ENCODE data around the gene R3HDML. TPM values are rescaled to one million over a fixed set of nuclear protein-coding genes. Genes with fewer than 3 reads are reported as not detected.

R3HDML gene, protein sequence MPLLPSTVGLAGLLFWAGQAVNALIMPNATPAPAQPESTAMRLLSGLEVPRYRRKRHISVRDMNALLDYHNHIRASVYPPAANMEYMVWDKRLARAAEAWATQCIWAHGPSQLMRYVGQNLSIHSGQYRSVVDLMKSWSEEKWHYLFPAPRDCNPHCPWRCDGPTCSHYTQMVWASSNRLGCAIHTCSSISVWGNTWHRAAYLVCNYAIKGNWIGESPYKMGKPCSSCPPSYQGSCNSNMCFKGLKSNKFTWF
- total RNA-seq, result 0.50 to 0.99 TPM (median 0.51 TPM) in 3 replicates
- long read RNA-seq, partial matches to known transcripts, result 0 of 2 reads
- long read RNA-seq, other reads (novel, unspliced or antisense), result 1 of 2 reads

DNA sequence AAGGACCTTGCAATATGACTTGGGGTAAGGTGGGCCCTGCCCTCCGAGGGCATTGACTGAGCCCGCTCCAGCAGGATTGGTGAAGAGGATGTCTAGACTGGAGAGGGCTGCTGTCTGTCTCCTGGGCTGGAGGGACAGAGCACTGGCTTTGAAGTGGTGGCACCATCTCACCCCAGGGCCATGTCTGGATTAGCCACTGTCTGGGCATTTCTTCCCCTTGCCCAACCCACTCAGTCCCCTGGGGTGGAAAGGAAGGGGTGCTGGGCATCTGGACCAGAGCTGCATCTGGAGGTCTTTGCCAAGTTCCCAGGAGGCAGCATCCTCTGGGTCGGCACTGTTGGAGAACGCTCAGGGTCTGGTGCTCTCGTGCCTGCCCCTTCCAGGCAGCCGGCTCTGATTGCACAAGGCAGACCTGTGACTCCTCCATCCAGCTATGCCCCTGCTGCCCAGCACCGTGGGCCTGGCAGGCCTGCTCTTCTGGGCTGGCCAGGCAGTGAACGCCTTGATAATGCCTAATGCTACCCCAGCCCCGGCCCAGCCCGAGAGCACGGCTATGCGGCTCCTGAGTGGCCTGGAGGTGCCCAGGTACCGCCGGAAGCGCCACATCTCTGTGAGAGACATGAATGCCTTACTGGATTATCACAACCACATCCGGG, at the start of gene R3HDML:
R3HDML (plus strand) TSS at position 319 of the 656 bp plus-strand sequence; CDS start at position 434, 115 bp downstream.
- no peak within 1 kb of the TSS for H3K4me3 Mint-ChIP-seq (ENCODE audit: unreplicated experiment)
- H3K36me3 Mint-ChIP-seq (ENCODE audit: low read depth), result no peaks in the 10 kb centered on the region
- H3K9me3 Mint-ChIP-seq (ENCODE audit: low read depth), result no peaks in the 10 kb centered on the region
- peaks cover 19% of the 10 kb centered on the region for H3K4me1 Mint-ChIP-seq (ENCODE audit: low read depth)
- TF ChIP-seq, protein P1, sequence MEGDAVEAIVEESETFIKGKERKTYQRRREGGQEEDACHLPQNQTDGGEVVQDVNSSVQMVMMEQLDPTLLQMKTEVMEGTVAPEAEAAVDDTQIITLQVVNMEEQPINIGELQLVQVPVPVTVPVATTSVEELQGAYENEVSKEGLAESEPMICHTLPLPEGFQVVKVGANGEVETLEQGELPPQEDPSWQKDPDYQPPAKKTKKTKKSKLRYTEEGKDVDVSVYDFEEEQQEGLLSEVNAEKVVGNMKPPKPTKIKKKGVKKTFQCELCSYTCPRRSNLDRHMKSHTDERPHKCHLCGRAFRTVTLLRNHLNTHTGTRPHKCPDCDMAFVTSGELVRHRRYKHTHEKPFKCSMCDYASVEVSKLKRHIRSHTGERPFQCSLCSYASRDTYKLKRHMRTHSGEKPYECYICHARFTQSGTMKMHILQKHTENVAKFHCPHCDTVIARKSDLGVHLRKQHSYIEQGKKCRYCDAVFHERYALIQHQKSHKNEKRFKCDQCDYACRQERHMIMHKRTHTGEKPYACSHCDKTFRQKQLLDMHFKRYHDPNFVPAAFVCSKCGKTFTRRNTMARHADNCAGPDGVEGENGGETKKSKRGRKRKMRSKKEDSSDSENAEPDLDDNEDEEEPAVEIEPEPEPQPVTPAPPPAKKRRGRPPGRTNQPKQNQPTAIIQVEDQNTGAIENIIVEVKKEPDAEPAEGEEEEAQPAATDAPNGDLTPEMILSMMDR (IDR thresholded peaks at IDR 0.05), result no peak
- H3K27me3 Mint-ChIP-seq (ENCODE audit: low read depth), result no peaks in the 10 kb centered on the region
- H3K27ac Mint-ChIP-seq (ENCODE audit: unreplicated experiment), result no peak within 1 kb of the TSS
- no peak for DNase-seq (ENCODE audit: low spot score)

DNA sequence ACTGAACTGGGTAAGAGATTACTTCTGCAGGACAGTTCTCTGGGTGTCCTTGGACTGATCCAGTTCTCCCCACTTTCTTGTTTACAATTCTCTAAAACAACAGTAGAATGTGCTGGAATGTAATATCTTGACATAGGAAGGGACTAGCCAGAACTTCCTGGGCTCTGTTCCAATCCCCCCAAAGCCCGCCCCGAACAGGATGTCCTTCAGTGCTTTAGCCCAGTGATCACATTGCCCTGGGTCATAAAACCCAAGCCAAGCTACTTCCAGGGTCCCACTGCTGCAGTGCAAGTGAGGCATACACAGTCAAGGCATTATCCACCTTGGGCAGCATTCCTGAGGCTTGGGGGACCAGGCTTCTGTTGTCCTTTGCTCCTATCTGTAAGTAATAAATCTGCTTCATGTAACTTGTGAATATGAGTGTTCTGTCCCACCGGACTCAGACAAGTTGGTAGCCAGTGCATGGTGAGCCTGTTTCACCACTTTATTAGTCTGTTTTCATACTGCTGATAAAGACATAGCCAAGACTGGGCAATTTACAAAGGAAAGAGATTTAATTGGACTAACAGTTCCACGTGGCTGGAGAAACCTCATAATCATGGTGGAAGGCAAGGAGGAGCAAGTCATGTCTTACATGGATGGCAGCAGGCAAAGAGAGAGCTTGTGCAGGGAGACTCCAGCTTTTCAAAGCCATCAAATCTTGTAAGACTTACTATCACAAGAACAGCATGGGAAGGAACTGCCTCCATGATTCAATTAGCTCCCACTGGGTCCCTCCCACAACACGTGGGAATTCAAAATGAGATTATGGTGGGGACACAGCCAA, 49.4 kb upstream of the R3HDML start:
- TF ChIP-seq, protein P1 (IDR thresholded peaks at IDR 0.05), result no peak
- Mint-ChIP-seq H3K4me3 (ENCODE audit: unreplicated experiment) (no peak overlapping the region), H3K9me3 (ENCODE audit: low read depth) (peaks cover 3% of the 10 kb centered on the region), H3K27me3 (ENCODE audit: low read depth) (no peaks in the 10 kb centered on the region), H3K36me3 (ENCODE audit: low read depth) (peaks cover 7% of the 10 kb centered on the region), H3K27ac (ENCODE audit: unreplicated experiment) (no peak overlapping the region), H3K4me1 (ENCODE audit: low read depth) (peaks cover 8% of the 10 kb centered on the region)
- no peak for DNase-seq (ENCODE audit: low spot score)

DNA sequence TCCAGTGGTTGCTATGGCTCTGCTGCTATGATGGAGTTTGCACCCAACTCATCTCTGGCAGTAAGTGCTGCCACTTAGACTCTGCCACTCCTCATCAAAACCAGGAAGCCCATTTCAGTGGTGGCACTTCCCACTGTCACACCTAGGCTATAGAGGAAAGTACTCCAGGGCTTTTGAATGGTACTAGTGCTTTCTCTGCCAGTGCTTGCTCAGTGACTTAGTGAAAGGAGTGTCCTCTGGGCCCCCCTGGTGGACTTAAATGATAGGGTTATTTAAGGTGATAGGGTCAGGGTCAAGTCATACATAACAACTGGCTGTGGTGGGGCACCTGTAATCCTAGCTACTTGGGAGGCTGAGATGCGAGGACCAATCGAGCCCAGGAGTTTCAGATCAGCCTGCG, 48.6 kb upstream of the R3HDML start:
- no peaks in the 10 kb centered on the region for H3K27me3 Mint-ChIP-seq (ENCODE audit: low read depth)
- TF ChIP-seq, protein P1 (IDR thresholded peaks at IDR 0.05), result no peak
- H3K4me1 Mint-ChIP-seq (ENCODE audit: low read depth), result peaks cover 8% of the 10 kb centered on the region
- no peak for DNase-seq (ENCODE audit: low spot score)
- peaks cover 3% of the 10 kb centered on the region for H3K9me3 Mint-ChIP-seq (ENCODE audit: low read depth)
- no peak overlapping the region for H3K4me3 Mint-ChIP-seq (ENCODE audit: unreplicated experiment)
- H3K27ac Mint-ChIP-seq (ENCODE audit: unreplicated experiment), result no peak overlapping the region
- peaks cover 7% of the 10 kb centered on the region for H3K36me3 Mint-ChIP-seq (ENCODE audit: low read depth)

DNA sequence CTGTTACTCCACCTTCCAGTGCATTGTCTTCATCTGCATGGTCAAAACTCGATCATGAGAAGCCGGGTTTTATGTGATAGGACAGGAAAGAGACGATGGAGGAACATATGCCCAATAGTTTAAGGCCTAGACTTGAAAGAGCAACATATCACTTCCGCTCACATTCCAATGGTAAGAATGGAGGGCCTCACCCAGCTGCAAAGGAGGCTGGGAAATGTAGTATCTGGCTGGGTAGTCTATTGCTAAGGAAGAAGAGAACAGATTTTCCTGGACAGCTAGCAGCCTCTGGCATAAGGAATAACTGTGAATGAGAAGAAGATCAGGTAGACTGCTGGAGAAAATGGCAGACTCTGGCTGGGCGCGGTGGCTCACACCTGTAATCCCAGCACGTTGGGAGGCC, 45.1 kb upstream of the R3HDML start:
- TF ChIP-seq, protein P1 (IDR thresholded peaks at IDR 0.05), result no peak
- Mint-ChIP-seq H3K27me3 (ENCODE audit: low read depth) (no peaks in the 10 kb centered on the region), H3K36me3 (ENCODE audit: low read depth) (peaks cover 7% of the 10 kb centered on the region), H3K9me3 (ENCODE audit: low read depth) (peaks cover 3% of the 10 kb centered on the region), H3K4me1 (ENCODE audit: low read depth) (peaks cover 8% of the 10 kb centered on the region), H3K27ac (ENCODE audit: unreplicated experiment) (no peak overlapping the region), H3K4me3 (ENCODE audit: unreplicated experiment) (no peak overlapping the region)
- DNase-seq (ENCODE audit: low spot score), result no peak

DNA sequence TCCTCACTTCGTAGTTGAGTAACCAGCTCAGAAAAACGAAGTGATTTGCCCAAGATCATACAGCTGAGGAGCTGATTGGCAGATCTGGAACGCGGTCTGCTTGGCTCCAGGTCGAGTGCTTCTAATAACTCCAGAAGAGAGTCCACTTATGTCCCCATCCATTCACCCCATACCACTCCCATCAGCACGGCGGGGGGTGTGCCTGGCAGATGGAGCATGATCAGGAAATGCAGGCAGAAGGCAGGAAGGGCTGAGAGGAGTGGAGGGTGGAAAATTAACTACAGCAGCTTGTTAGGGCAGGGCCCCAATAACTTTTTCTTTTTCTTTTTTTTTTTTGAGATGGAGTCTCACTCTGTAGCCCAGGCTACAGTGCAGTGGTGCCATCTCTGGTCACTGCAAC, 40.8 kb upstream of the R3HDML start:
- Mint-ChIP-seq H3K27me3 (ENCODE audit: low read depth) (no peaks in the 10 kb centered on the region), H3K27ac (ENCODE audit: unreplicated experiment) (no peak overlapping the region), H3K4me1 (ENCODE audit: low read depth) (no peaks in the 10 kb centered on the region), H3K36me3 (ENCODE audit: low read depth) (peaks cover under 1% of the 10 kb centered on the region), H3K4me3 (ENCODE audit: unreplicated experiment) (no peak overlapping the region), H3K9me3 (ENCODE audit: low read depth) (no peaks in the 10 kb centered on the region)
- DNase-seq (ENCODE audit: low spot score), result no peak
- TF ChIP-seq, protein P1 (IDR thresholded peaks at IDR 0.05), result no peak

All from chondrocyte (in vitro differentiated cells).